HL-60 (cell line): ENCODE data around the gene NUDT22.

ENCODE experiments used
- DNase-seq, 2 experiments: peaks; one replicate each; pipeline ENCODE4 v3.0.0-alpha.2; 2010 to 2020; ENCODE audit warnings: low read depth in 1 of 2, low spot score in 1 of 2
- H3K27ac ChIP-seq: fragments of 250-450 bp; sonication (Bioruptor Pico); replicated peaks from 2 replicates; pipeline ENCODE4 v1.5.1; 2020; ENCODE audit warnings: mild to moderate bottlenecking, moderate library complexity
- H3K27me3 ChIP-seq: fragments of 250-450 bp; sonication (Bioruptor Pico); 2 replicates; pipeline ENCODE4 v1.5.1; 2021; ENCODE audit warnings: mild to moderate bottlenecking, moderate library complexity; ENCODE audit not compliant: insufficient read depth, poor library complexity, severe bottlenecking
- H3K4me3 ChIP-seq: replicated peaks from 2 replicates; pipeline ENCODE4 v1.5.1; 2011; ENCODE audit warnings: mild to moderate bottlenecking, control low read depth, low read length; ENCODE audit not compliant: insufficient read depth
- CTCF ChIP-seq: IDR thresholded peaks from one replicate; pipeline ENCODE4 v1.5.1; 2011; ENCODE audit warnings: low read length, control low read depth, inconsistent platforms; ENCODE audit not compliant: insufficient read depth
- GABPA ChIP-seq: IDR thresholded peaks from 2 replicates; pipeline ENCODE4 v1.6.1; 2012; ENCODE audit warnings: low read depth
- POLR2AphosphoS5 ChIP-seq: IDR thresholded peaks from 2 replicates; pipeline ENCODE4 v1.6.1; 2012; ENCODE audit warnings: low read depth
- REST ChIP-seq: IDR thresholded peaks from 2 replicates; pipeline ENCODE4 v1.6.1; 2012; ENCODE audit warnings: low read depth; ENCODE audit not compliant: insufficient replicate concordance
- SPI1 ChIP-seq: IDR thresholded peaks from 2 replicates; pipeline ENCODE4 v1.6.1; 2012; ENCODE audit warnings: low read depth, mild to moderate bottlenecking, borderline replicate concordance

Gene NUDT22

GRCh38 chr11:64204080-64204440, 22.0 kb upstream of the NUDT22 start:
- no peak for DNase-seq
- H3K4me3 ChIP-seq, result no peak overlapping the region
- no peak overlapping the region for H3K27ac ChIP-seq
- H3K27me3 ChIP-seq, result no peaks in the 10 kb centered on the region
- TF ChIP-seq SPI1 (no peak), REST (no peak), POLR2AphosphoS5 (no peak), CTCF (no peak)

GRCh38 chr11:64204464-64204989, 21.5 kb upstream of the NUDT22 start:
- DNase-seq, result peak; percentile 84 to 94
- TF ChIP-seq GABPA (no peak), SPI1 (peak; percentile 4; the same call in 1 of the 2 replicates), POLR2AphosphoS5 (peak; percentile 93), REST (no peak), CTCF (peak; percentile 86)
- H3K27ac ChIP-seq, result peak overlapping the region; percentile 89

GRCh38 chr11:64206457-64207255, 19.4 kb upstream of the NUDT22 start, which contains the start of gene FERMT3:
FERMT3 (plus strand) TSS chr11:64206721; CDS start chr11:64207365, 644 bp downstream.
- H3K27ac ChIP-seq, result peak within 1 kb of the TSS; percentile 89
- peak within 1 kb of the TSS; percentile 87 for H3K4me3 ChIP-seq
- H3K27me3 ChIP-seq, result no peaks in the 10 kb centered on the region
- DNase-seq, result peak; percentile 90 to 95
- TF ChIP-seq REST, result peak; percentile 25
- TF ChIP-seq GABPA, result peak; percentile 61
- peak; percentile 61; the same call in 1 of the 2 replicates for TF ChIP-seq POLR2AphosphoS5
- TF ChIP-seq CTCF, result no peak
- peak; percentile 81; the same call in 1 of the 2 replicates for TF ChIP-seq SPI1

More at GRCh38 chr11:64204464-64204989, 21.5 kb upstream of the NUDT22 start:
- Histone ChIP-seq H3K27me3 (no peaks in the 10 kb centered on the region), H3K4me3 (no peak overlapping the region)
